PFSK-1 (cell line): ENCODE data around the gene NIT1.

Experiments used
- FOXP2 ChIP-seq: optimal IDR thresholded peaks from 2 replicates; pipeline ENCODE3; 2011; ENCODE audit warnings: borderline replicate concordance, control low read depth, inconsistent platforms; ENCODE audit not compliant: insufficient read depth; ENCODE audit errors: extremely low read length, extremely low read depth
- POLR2AphosphoS5 ChIP-seq: IDR thresholded peaks from 2 replicates; pipeline ENCODE4 v1.6.1; 2012; ENCODE audit warnings: low read depth, mild to moderate bottlenecking, control low read depth, low read length, moderate library complexity
- SIN3A ChIP-seq: IDR thresholded peaks from 2 replicates; pipeline ENCODE4 v1.6.1; 2012; ENCODE audit warnings: mild to moderate bottlenecking, low read length, moderate library complexity, borderline replicate concordance; ENCODE audit not compliant: insufficient read depth
- TAF1 ChIP-seq: IDR thresholded peaks from 2 replicates; pipeline ENCODE4 v1.6.1; 2012; ENCODE audit warnings: low read length, control low read depth, borderline replicate concordance; ENCODE audit not compliant: insufficient read depth
- TF ChIP-seq, protein P1 (sequence below), 2 experiments: IDR thresholded peaks; 2 replicates each; pipeline versions ENCODE4 v1.6.1 to v1.8.0; 2011 to 2012; ENCODE audit warnings: low read depth in 2 of 2, low read length in 2 of 2, control low read depth in 1 of 2, inconsistent platforms in 1 of 2, mild to moderate bottlenecking in 1 of 2, moderate library complexity in 1 of 2; ENCODE audit not compliant: insufficient read depth in 1 of 2

NIT1 gene

DNA sequence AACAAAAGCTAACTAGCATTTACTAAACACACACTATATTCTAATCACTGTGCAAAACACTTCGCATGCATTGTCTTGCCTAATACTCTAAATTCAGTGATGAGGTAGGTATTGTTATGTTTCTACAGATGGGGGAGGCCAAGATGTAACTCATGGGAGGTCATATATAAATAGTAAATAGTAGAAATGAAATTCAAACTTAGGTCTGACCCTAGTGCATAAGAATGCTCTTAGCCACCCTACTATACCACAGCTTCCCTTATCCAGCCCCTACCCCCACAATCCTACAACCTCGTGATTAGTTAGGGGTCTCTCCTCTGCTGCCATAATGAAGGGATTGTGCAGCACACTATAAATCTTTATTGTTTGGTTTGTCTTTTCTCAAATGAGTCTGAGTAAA, 3.3 kb upstream of the NIT1 start:
- no peak for TF ChIP-seq TAF1
- TF ChIP-seq POLR2AphosphoS5, result no peak

DNA sequence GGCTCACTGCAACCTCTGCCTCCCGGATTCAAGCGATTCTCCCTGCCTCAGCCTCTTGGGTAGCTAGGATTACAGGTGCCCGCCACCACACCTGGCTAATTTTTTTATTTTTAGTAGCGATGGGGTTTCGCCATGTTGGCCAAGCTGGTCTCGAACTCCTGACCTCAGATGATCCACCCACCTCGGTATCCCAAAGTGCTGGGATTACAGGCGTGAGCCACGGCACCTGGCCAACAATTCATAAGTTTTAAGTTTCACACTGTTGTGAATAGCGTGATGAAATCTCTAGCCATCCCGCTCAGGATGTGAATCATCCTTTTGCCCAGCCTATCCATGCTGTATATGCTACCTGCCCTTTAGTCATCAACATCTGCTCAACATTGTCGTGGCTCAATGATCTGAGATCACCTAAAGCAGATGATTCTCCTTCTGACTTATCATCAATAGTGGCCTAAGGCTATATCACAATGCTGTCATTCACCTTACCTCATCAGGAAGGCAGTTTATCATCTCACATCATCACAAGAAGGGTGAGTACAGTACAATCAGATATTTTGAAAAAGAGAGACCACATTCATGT, 2.7 kb upstream of the NIT1 start:
- TF ChIP-seq POLR2AphosphoS5, result 0 out of 2 replicates have a peak, but pooled peaks have one; percentile 7
- no peak for TF ChIP-seq TAF1

DNA sequence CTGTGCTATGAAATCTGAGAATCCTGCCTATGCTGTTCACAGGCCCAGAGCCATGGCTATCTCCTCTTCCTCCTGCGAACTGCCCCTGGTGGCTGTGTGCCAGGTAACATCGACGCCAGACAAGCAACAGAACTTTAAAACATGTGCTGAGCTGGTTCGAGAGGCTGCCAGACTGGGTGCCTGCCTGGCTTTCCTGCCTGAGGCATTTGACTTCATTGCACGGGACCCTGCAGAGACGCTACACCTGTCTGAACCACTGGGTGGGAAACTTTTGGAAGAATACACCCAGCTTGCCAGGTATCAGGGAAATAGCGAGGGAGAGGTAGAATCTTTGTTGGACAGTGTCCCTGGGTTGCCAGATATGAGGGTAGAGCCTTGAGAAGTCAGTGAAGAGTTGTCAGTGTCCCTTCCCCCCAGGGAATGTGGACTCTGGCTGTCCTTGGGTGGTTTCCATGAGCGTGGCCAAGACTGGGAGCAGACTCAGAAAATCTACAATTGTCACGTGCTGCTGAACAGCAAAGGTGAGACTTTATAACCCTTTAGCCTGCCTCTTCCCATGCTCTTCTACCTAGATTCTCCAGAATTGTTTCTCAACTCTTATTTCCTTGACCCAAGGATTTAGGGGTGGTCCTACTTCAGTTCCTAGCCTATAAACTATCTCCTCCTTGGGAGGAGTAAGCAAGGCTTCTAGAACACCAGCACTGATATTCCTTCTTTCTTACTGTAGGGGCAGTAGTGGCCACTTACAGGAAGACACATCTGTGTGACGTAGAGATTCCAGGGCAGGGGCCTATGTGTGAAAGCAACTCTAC, 1.4 kb downstream of the NIT1 start:
- TF ChIP-seq POLR2AphosphoS5, result peak; percentile 40; the same call in 1 of the 2 replicates
- no peak for TF ChIP-seq TAF1
- TF ChIP-seq, protein P1, sequence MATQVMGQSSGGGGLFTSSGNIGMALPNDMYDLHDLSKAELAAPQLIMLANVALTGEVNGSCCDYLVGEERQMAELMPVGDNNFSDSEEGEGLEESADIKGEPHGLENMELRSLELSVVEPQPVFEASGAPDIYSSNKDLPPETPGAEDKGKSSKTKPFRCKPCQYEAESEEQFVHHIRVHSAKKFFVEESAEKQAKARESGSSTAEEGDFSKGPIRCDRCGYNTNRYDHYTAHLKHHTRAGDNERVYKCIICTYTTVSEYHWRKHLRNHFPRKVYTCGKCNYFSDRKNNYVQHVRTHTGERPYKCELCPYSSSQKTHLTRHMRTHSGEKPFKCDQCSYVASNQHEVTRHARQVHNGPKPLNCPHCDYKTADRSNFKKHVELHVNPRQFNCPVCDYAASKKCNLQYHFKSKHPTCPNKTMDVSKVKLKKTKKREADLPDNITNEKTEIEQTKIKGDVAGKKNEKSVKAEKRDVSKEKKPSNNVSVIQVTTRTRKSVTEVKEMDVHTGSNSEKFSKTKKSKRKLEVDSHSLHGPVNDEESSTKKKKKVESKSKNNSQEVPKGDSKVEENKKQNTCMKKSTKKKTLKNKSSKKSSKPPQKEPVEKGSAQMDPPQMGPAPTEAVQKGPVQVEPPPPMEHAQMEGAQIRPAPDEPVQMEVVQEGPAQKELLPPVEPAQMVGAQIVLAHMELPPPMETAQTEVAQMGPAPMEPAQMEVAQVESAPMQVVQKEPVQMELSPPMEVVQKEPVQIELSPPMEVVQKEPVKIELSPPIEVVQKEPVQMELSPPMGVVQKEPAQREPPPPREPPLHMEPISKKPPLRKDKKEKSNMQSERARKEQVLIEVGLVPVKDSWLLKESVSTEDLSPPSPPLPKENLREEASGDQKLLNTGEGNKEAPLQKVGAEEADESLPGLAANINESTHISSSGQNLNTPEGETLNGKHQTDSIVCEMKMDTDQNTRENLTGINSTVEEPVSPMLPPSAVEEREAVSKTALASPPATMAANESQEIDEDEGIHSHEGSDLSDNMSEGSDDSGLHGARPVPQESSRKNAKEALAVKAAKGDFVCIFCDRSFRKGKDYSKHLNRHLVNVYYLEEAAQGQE (IDR thresholded peaks at IDR 0.05; ENCODE audit: insufficient read depth in 1 of 2, low read depth in 2 of 2, low read length in 2 of 2), result no peak
- TF ChIP-seq FOXP2, result no peak
- no peak for TF ChIP-seq SIN3A

DNA sequence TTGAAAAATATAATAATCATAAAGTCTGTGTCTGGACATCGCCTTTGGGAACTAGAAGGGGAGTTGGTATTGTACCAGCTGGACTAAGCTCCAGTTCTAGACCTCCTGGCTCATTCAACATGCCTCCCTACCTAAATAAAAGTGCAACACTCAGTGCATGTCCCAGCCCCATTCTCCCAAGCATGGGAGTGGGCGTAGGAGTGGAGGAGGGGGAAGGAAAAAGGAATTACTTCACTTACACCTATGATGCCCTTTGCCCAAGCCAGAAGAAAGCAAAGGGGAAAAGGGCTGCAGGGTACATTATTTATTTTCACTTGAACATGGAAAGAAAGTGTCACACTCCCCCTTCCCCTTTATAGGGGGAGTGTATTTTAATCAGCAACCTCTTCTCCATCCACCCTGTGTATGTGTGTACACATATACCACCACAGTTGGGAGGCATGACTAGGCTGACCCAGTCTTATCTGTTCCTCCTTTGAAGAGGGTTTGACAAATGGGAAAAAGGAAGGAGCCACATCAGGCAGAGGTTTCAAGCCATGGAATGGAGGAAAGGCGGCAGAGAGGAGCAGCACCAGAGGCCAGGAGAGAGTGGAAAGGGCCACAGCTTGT, 3.2 kb downstream of the NIT1 start:
- TF ChIP-seq POLR2AphosphoS5, result peak; percentile 15; the same call in 1 of the 2 replicates
- TF ChIP-seq TAF1, result no peak

DNA sequence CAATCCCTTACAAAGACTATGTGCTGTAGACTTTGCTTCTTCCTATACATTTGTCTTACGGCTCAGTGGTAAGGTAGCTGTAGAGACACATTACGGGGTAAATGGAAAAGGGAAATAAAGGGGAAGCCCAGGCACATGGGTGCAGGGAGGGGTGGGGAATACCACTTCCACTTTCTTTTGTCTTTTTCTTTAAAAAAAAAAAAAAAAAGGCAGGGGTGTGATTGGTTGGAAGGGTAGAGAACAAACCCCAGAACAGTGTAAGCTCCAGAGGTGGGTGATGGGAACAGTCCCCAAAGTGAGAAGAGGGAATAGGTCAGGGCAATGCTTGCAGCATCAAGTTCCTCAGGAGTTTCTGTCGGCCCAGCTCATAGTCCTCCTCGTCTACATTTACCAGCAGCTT, 3.9 kb downstream of the NIT1 start:
- TF ChIP-seq, protein P1 (IDR thresholded peaks at IDR 0.05; ENCODE audit: insufficient read depth in 1 of 2, low read depth in 2 of 2, low read length in 2 of 2), result no peak
- TF ChIP-seq FOXP2 (no peak), TAF1 (no peak), SIN3A (no peak), POLR2AphosphoS5 (no peak)

DNA sequence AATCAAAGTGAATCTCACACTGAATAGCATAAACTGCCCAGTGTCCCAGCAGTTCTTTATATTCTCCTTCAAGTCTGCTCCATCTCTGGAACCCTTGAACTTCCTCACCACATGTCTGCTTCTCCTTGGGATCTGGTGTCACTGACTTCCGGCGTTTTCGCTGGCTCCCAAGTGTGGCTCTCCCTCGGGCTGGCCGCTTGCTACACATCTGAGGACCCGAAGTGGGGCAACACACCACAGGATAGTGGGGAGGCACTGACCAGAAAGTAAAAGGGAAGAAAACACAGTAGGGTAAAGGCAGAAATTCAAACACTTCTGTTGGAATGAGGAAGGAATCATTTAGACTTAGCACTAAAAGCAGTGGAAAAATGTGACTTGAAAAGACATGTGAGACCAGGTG, 5.1 kb downstream of the NIT1 start:
- TF ChIP-seq TAF1, result no peak
- TF ChIP-seq, protein P1 (IDR thresholded peaks at IDR 0.05; ENCODE audit: insufficient read depth in 1 of 2, low read depth in 2 of 2, low read length in 2 of 2), result no peak
